CD14-positive monocyte (primary cell): ENCODE measurements around the gene ZNF76. TPM values are rescaled to one million over a fixed set of nuclear protein-coding genes. Genes with fewer than 3 reads are reported as not detected.
A peak's percentile ranks its signal among the peaks of the same experiment; 100 is the strongest.

Experiments used
- DNase-seq, 3 donors: peaks; one replicate each; pipeline ENCODE4 v3.0.0-alpha.2; 2011 to 2022
- H2AFZ ChIP-seq: 2 replicates; pipeline ENCODE4 v1.6.0; 2012; ENCODE audit warnings: mild to moderate bottlenecking, low read depth, low read length, inconsistent platforms; ENCODE audit not compliant: insufficient read depth, poor library complexity, severe bottlenecking
- H3K27ac ChIP-seq, 2 donors: 1 replicate in 1 of 2; 2 replicates in 1 of 2; pipeline ENCODE4 v1.5.1; 2012 to 2013; ENCODE audit warnings: low read length in 2 of 2, control low read depth in 1 of 2, inconsistent platforms in 1 of 2, low read depth in 1 of 2, mild to moderate bottlenecking in 1 of 2
- H3K27me3 ChIP-seq, 2 donors: one replicate each; pipeline versions ENCODE4 v1.6.0 to v1.6.1; 2011 to 2013; ENCODE audit warnings: low read length in 2 of 2; ENCODE audit not compliant: control insufficient read depth in 2 of 2, insufficient read depth in 2 of 2
- H3K36me3 ChIP-seq, 2 donors: replicated peaks in 1 of 2; 1 replicate in 1 of 2; 2 replicates in 1 of 2; pipeline versions ENCODE4 v1.5.1 to v1.6.1; 2012 to 2013; ENCODE audit warnings: low read length in 2 of 2, control low read depth in 1 of 2, inconsistent platforms in 1 of 2, mild to moderate bottlenecking in 1 of 2; ENCODE audit not compliant: insufficient read depth in 2 of 2, control insufficient read depth in 1 of 2
- H3K4me1 ChIP-seq, 2 donors: 1 replicate in 1 of 2; 2 replicates in 1 of 2; pipeline versions ENCODE4 v1.5.1 to v1.6.1; 2012 to 2013; ENCODE audit warnings: low read length in 2 of 2, control low read depth in 1 of 2, inconsistent platforms in 1 of 2, mild to moderate bottlenecking in 1 of 2, moderate library complexity in 1 of 2; ENCODE audit not compliant: insufficient read depth in 2 of 2, control insufficient read depth in 1 of 2
- H3K4me2 ChIP-seq: replicated peaks from 2 replicates; pipeline ENCODE3; 2012; ENCODE audit warnings: low read length, moderate library complexity, mild to moderate bottlenecking; ENCODE audit not compliant: poor library complexity, severe bottlenecking; ENCODE audit errors: extremely low read depth
- H3K4me3 ChIP-seq, 3 experiments: fragments of 200-600 bp in 1 of 3; sonication (generic) in 1 of 3; replicated peaks in 1 of 3; 1 replicate in 2 of 3; 2 replicates in 1 of 3; pipeline ENCODE4 v1.5.1; 2011 to 2013; ENCODE audit warnings: low read length in 3 of 3, mild to moderate bottlenecking in 3 of 3, control low read depth in 2 of 3, low read depth in 2 of 3, inconsistent platforms in 1 of 3, moderate library complexity in 1 of 3
- H3K79me2 ChIP-seq: 2 replicates; pipeline ENCODE4 v1.6.0; 2012; ENCODE audit warnings: mild to moderate bottlenecking, control low read depth, inconsistent platforms, low read length, moderate library complexity; ENCODE audit not compliant: insufficient read depth
- H3K9ac ChIP-seq: 2 replicates; pipeline ENCODE4 v1.6.0; 2017; ENCODE audit warnings: low read length, mild to moderate bottlenecking; ENCODE audit not compliant: insufficient read depth, poor library complexity, severe bottlenecking
- H3K9me3 ChIP-seq, 2 donors: replicated peaks in 1 of 2; 1 replicate in 1 of 2; 2 replicates in 1 of 2; pipeline versions ENCODE4 v1.5.1 to v1.6.1; 2012 to 2013; ENCODE audit warnings: low read length in 2 of 2, control low read depth in 1 of 2; ENCODE audit not compliant: control insufficient read depth in 1 of 2, insufficient read depth in 1 of 2
- H4K20me1 ChIP-seq: 2 replicates; pipeline ENCODE4 v1.6.0; 2012; ENCODE audit warnings: mild to moderate bottlenecking, low read length, control low read depth, moderate library complexity; ENCODE audit not compliant: insufficient read depth
- H3K27ac Mint-ChIP-seq, 7 donors: one replicate each; pipeline ENCODE4 v1.8.0; 2020; ENCODE audit warnings: mild to moderate bottlenecking in 7 of 7, mixed read lengths in 7 of 7, moderate library complexity in 6 of 7, inconsistent platforms in 2 of 7
- H3K27me3 Mint-ChIP-seq, 3 donors: one replicate each; pipeline ENCODE4 v1.8.0; 2021 to 2022; ENCODE audit warnings: low read depth in 3 of 3, mild to moderate bottlenecking in 3 of 3, mixed read lengths in 3 of 3, moderate library complexity in 3 of 3, inconsistent platforms in 1 of 3
- H3K36me3 Mint-ChIP-seq, 2 donors: one replicate each; pipeline ENCODE4 v1.8.0; 2020; ENCODE audit warnings: mixed read lengths in 2 of 2, inconsistent platforms in 1 of 2, mild to moderate bottlenecking in 1 of 2
- H3K4me1 Mint-ChIP-seq: one replicate; pipeline ENCODE4 v1.8.0; 2020; ENCODE audit warnings: mild to moderate bottlenecking, mixed read lengths
- H3K4me3 Mint-ChIP-seq, 2 donors: one replicate each; pipeline ENCODE4 v1.8.0; 2020; ENCODE audit warnings: mild to moderate bottlenecking in 2 of 2, mixed read lengths in 2 of 2, moderate library complexity in 1 of 2
- H3K9me3 Mint-ChIP-seq, 7 donors: one replicate each; pipeline ENCODE4 v1.8.0; 2020 to 2022; ENCODE audit warnings: mixed read lengths in 7 of 7, mild to moderate bottlenecking in 6 of 7, moderate library complexity in 6 of 7, inconsistent platforms in 2 of 7
- whole genome bisulfite sequencing: methylation state at CpG from one replicate; pipeline ENCODE4 v1.1.5; 2013; ENCODE audit warnings: missing lambda C conversion rate; ENCODE audit not compliant: insufficient coverage; 5-methylcytosine and 5-hydroxymethylcytosine counted together
- intact Hi-C, 2 donors: fragments of 100-400 bp; cut with micrococcal nuclease; formaldehyde crosslinking; loops; one replicate each; pipeline versions ENCODE4 v1.15.0 to v1.15.1; 2023
- polyA plus RNA-seq, 3 donors: library from polyadenylated mRNA; depleted of rRNA in 1 of 3; unstranded in 2 of 3; stranded (reverse) in 1 of 3; fragments of 300-500 nt in 2 of 3; fragments of >200 nt in 1 of 3; fragmentation: Illumina TruSeq in 2 of 3; gene quantifications; 1 replicate in 2 of 3; 2 replicates in 1 of 3; pipeline ENCODE4 v1.2.3, GENCODE V29; 2012 to 2021
- TF ChIP-seq, protein P1 (sequence below): fragments of 200-600 bp; IDR thresholded peaks from one replicate; pipeline ENCODE4 v1.8.0; 2022; ENCODE audit warnings: antibody characterized with exemption, mild to moderate bottlenecking

ZNF76 gene
- polyA plus RNA-seq, 3 donors = 6.8 to 49.7 (median 9.6) TPM

DNA sequence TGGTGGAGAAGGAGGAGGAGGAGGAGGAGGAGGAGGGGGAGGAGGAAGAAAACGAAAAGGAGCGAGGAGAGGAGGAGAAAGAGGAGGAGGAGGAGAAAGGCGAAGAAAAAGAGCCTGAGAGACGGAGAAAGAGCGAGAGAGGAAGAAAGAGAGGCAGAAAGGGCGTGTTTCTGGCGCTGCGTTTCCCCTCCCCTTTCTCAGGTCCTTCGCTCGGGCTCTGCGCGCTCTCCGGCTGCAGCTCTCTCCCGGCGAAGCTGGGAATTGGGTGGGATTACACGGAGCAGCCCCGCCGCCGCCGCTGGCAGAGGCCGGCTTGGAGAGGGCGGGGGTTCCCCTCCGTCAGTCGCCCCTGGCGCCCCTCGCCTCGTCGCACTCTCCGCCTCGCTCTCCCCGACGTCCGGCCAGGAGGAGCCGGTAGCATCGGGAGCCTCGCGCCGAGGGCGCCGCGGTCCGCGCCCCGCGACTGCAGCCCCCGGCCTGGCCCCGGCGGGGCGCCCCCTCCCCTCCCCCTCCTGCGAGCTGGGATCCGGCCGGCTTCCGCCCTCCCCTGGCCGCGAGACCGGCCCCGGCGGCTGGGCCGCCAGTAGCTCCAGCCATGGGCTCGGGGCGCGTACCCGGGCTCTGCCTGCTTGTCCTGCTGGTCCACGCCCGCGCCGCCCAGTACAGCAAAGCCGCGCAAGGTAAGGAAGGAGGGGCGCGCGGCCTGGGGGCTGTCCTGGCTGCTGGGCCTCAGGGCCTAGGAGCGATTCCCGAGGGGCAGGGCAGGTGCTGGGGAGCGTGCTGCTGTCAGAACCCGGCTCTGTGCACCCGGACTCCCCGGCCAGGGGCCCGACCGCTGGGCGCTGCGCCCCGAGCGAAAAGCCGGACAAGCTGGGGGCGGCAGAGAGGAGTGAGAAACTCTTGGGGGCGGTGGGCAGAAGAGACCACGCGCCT, 45.4 kb upstream of the ZNF76 start, which contains the start of gene SCUBE3:
Gene SCUBE3 (plus strand): TSS at position 133 of the 933 bp plus-strand sequence. CDS start 463 bp downstream, at position 596.
- H3K4me3 Mint-ChIP-seq = peak within 1 kb of the TSS; percentile 56 to 86
- peaks cover 11 to 22% of the 10 kb centered on the region in 2 donors for H3K4me1 ChIP-seq
- H3K27ac Mint-ChIP-seq = no peak within 1 kb of the TSS
- intact Hi-C loops = no loop called here
- H3K79me2 ChIP-seq = no peaks in the 10 kb centered on the region
- H3K9ac ChIP-seq = peak within 1 kb of the TSS; percentile 15
- peaks cover 70 to 85% (median 72%) of the 10 kb centered on the region in 3 donors for H3K27me3 Mint-ChIP-seq
- peaks cover 0 to 16% of the 10 kb centered on the region in 2 donors for H3K9me3 ChIP-seq
- H3K4me1 Mint-ChIP-seq = peaks cover 20% of the 10 kb centered on the region
- H3K36me3 Mint-ChIP-seq = peaks cover 0 to 3% of the 10 kb centered on the region in 2 donors
- TF ChIP-seq, protein P1, sequence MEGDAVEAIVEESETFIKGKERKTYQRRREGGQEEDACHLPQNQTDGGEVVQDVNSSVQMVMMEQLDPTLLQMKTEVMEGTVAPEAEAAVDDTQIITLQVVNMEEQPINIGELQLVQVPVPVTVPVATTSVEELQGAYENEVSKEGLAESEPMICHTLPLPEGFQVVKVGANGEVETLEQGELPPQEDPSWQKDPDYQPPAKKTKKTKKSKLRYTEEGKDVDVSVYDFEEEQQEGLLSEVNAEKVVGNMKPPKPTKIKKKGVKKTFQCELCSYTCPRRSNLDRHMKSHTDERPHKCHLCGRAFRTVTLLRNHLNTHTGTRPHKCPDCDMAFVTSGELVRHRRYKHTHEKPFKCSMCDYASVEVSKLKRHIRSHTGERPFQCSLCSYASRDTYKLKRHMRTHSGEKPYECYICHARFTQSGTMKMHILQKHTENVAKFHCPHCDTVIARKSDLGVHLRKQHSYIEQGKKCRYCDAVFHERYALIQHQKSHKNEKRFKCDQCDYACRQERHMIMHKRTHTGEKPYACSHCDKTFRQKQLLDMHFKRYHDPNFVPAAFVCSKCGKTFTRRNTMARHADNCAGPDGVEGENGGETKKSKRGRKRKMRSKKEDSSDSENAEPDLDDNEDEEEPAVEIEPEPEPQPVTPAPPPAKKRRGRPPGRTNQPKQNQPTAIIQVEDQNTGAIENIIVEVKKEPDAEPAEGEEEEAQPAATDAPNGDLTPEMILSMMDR = no peak
- peaks cover 61 to 85% of the 10 kb centered on the region in 2 donors for H3K27me3 ChIP-seq
- no peak within 1 kb of the TSS for H3K27ac ChIP-seq
- no peak for DNase-seq
- WGBS = 2% methylated on average over 86 of the region's 89 CpGs
- H4K20me1 ChIP-seq = no peaks in the 10 kb centered on the region
- peak within 1 kb of the TSS; percentile 77 for H3K4me2 ChIP-seq
- H3K4me3 ChIP-seq = peak within 1 kb of the TSS in 1 of 3 experiments; percentile 68
- no peaks in the 10 kb centered on the region for H3K36me3 ChIP-seq
- H3K9me3 Mint-ChIP-seq = peaks cover 0 to 13% (median 2%) of the 10 kb centered on the region in 7 donors
- peak within 1 kb of the TSS; percentile 56 for H2AFZ ChIP-seq

DNA sequence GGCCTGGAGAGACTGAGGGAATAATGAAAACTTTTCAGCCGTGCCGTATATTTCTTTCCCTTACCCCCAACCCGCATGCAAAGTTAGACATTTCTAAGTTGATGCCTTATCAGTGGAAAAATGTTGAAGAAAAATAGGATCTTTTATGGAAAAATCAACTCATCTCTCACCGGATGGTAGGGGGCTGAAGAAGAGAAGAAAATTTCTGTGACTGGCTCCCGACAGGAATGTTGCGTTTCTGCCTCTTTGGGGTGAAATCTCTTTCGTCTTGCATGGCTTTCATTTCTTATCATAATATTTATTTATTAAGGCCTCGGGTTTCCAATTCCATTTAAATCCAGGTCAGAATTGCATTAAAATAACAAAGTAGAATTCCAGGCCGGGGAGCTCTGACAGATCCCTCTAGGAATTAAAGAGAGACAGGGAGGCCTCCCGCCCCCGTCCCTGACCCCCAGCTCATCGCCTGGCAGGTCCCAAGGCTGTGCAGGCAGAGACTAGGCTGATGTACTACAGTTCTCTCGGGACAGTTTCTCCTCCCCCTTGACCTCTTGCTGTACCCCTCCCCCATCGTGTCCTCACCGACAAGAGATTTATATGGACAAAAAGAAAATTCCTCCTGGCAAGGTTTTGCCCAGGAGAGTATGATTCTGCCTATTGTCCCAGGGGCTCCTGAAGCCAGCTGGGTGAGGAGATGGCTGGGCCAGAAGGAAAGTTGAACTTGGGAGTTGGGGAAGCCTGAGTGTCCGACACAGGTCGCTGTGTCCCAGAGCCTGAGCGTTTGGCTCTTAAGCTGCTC, 44.5 kb upstream of the ZNF76 start:
- H3K36me3 Mint-ChIP-seq = peaks cover 0 to 3% of the 10 kb centered on the region in 2 donors
- H3K4me3 ChIP-seq = no peak overlapping the region
- H3K9me3 Mint-ChIP-seq = peaks cover 0 to 13% (median 2%) of the 10 kb centered on the region in 7 donors
- intact Hi-C loops = no loop called here
- peaks cover 11 to 22% of the 10 kb centered on the region in 2 donors for H3K4me1 ChIP-seq
- no peak overlapping the region for H2AFZ ChIP-seq
- H3K4me3 Mint-ChIP-seq = peak overlapping the region in 1 of 2 donors; percentile 84
- peak overlapping the region; percentile 77 for H3K4me2 ChIP-seq
- H3K27me3 ChIP-seq = peaks cover 65 to 77% of the 10 kb centered on the region in 2 donors
- no peak overlapping the region for H3K27ac ChIP-seq
- H3K9me3 ChIP-seq = peaks cover 0 to 16% of the 10 kb centered on the region in 2 donors
- H4K20me1 ChIP-seq = no peaks in the 10 kb centered on the region
- 93% methylated on average over 3 of the region's 18 CpGs for WGBS
- TF ChIP-seq, protein P1 = no peak
- peaks cover 74 to 90% (median 78%) of the 10 kb centered on the region in 3 donors for H3K27me3 Mint-ChIP-seq
- H3K27ac Mint-ChIP-seq = no peak overlapping the region
- H3K79me2 ChIP-seq = no peaks in the 10 kb centered on the region
- no peaks in the 10 kb centered on the region for H3K36me3 ChIP-seq
- H3K9ac ChIP-seq = no peak overlapping the region
- DNase-seq = no peak
- H3K4me1 Mint-ChIP-seq = peaks cover 20% of the 10 kb centered on the region
